Transverse colon (tissue), 4 donors: ENCODE results near the gene ATP1A3. TPM values are rescaled to one million over a fixed set of nuclear protein-coding genes. Genes with fewer than 3 reads are reported as not detected.

Experiments
- DNase-seq: peaks from one replicate; pipeline ENCODE4 v3.0.0-alpha.2; 2019
- H3K27ac ChIP-seq, 4 donors: fragments of 200-600 bp; sonication (generic); 2 replicates each; pipeline ENCODE4 v1.5.1; 2016 to 2018; ENCODE audit warnings: inconsistent platforms in 4 of 4
- H3K27me3 ChIP-seq: fragments of 200-600 bp; sonication (generic); 2 replicates; pipeline ENCODE4 v1.5.1; 2017; ENCODE audit warnings: inconsistent platforms
- H3K36me3 ChIP-seq, 4 donors: fragments of 200-600 bp; sonication (generic); 2 replicates each; pipeline ENCODE4 v1.5.1; 2017 to 2019; ENCODE audit warnings: inconsistent platforms in 4 of 4
- H3K4me1 ChIP-seq, 4 donors: fragments of 200-600 bp; sonication (generic); 2 replicates each; pipeline ENCODE4 v1.5.1; 2017 to 2020; ENCODE audit warnings: inconsistent platforms in 4 of 4
- H3K4me3 ChIP-seq, 4 donors: fragments of 200-600 bp; sonication (generic); 1 replicate in 1 of 4; 2 replicates in 3 of 4; pipeline versions ENCODE4 v1.5.1 to v1.6.1; 2017 to 2019; ENCODE audit warnings: inconsistent platforms in 4 of 4
- H3K9me3 ChIP-seq, 2 donors: fragments of 200-600 bp; sonication (generic); 2 replicates each; pipeline ENCODE4 v1.5.1; 2017 to 2019; ENCODE audit warnings: inconsistent platforms in 2 of 2
- CTCF ChIP-seq, 5 experiments: fragments of 200-600 bp in 3 of 5; fragments of 450-650 bp in 2 of 5; sonication (generic) in 3 of 5; IDR thresholded peaks; 1 replicate in 2 of 5; 2 replicates in 3 of 5; pipeline ENCODE4 v1.5.1; 2016 to 2017; ENCODE audit warnings: antibody characterized with exemption in 5 of 5, inconsistent platforms in 3 of 5, mild to moderate bottlenecking in 2 of 5, moderate library complexity in 1 of 5
- EP300 ChIP-seq: sonication (generic); formaldehyde crosslinking; IDR thresholded peaks from one replicate; pipeline ENCODE4 v1.6.1; 2017; ENCODE audit warnings: antibody characterized with exemption, low read depth
- POLR2A ChIP-seq: fragments of 450-650 bp; IDR thresholded peaks from one replicate; pipeline ENCODE4 v1.6.1; 2016; ENCODE audit warnings: antibody characterized with exemption, mild to moderate bottlenecking, moderate library complexity
- POLR2AphosphoS5 ChIP-seq, 3 donors: sonication (generic); formaldehyde crosslinking; IDR thresholded peaks; one replicate each; pipeline ENCODE4 v1.6.1; 2016; ENCODE audit warnings: antibody characterized with exemption in 3 of 3
- WGBS, 2 donors: methylation state at CpG; one replicate each; pipeline ENCODE4 v1.1.5; 2018; ENCODE audit warnings: low coverage in 1 of 2; 5-methylcytosine and 5-hydroxymethylcytosine counted together
- in situ Hi-C, 4 donors: fragments of 200-750 bp; cut with MboI; loops; one replicate each; pipeline versions ENCODE4 v1.15.0 to v1.15.1; 2017; ENCODE audit warnings: low sequenced_read_pairs in 3 of 4, low pct_ligation_motif_present in 1 of 4, low pct_unique_long_range_greater_than_20kb in 1 of 4
- intact Hi-C: fragments of 100-400 bp; cut with DNase I; formaldehyde crosslinking; loops from one replicate; pipeline ENCODE4 v1.15.1; 2023; ENCODE audit warnings: low total_unique reads
- total RNA-seq, 4 donors: library from RNA; depleted of rRNA; stranded (reverse); fragments of >200 nt; gene quantifications; one replicate each; pipeline ENCODE4 v1.1.0, GENCODE V29; 2016

ATP1A3 gene
- total RNA-seq, 4 donors from 2014 or later: 0.20 to 1.1 (median 1.1) TPM; not detected in 1

- Histone ChIP-seq H3K4me1 (peaks cover 10 to 31% (median 16%) of the 10 kb centered on the region in 4 donors), H3K36me3 (no peaks in the 10 kb centered on the region), H3K4me3 (peak overlapping the region in 3 of 4 donors; percentile 9 to 37 (median 20)), H3K9me3 (no peaks in the 10 kb centered on the region), H3K27me3 (no peaks in the 10 kb centered on the region), H3K27ac (peak overlapping the region; percentile 95 to 97 (median 97))
- peak; percentile 50 for DNase-seq
- in situ Hi-C loops: loop anchor here in 1 of 4 donors (10.0 kb wide), 1 partner anchor 82 kb away; the partner anchor contains the start of gene CD79A
- WGBS, 2 donors: 64% methylated on average over 13 of the region's 13 CpGs; no CpG with 5 or more reads in 1 of the 2 donors
- no peak for TF ChIP-seq POLR2AphosphoS5 (IDR thresholded peaks at IDR 0.05)
- TF ChIP-seq CTCF (IDR thresholded peaks at IDR 0.05): no peak
- no peak for TF ChIP-seq EP300
- no peak for TF ChIP-seq POLR2A
- intact Hi-C loops: loop anchor here (5.0 kb wide), 1 partner anchor 84 kb away; no protein-coding TSS in a partner anchor
Observed at GRCh38 chr19:41956621-41957020, 37.4 kb downstream of the ATP1A3 start.

GRCh38 chr19:41955521-41955920, 38.5 kb downstream of the ATP1A3 start:
- whole genome bisulfite sequencing, 2 donors: 47 to 64% methylated on average over 4 to 7 of the region's 7 CpGs
- no peak for DNase-seq
- Histone ChIP-seq H3K27me3 (no peaks in the 10 kb centered on the region), H3K9me3 (no peaks in the 10 kb centered on the region), H3K4me1 (peaks cover 10 to 31% (median 18%) of the 10 kb centered on the region in 4 donors), H3K4me3 (no peak overlapping the region), H3K36me3 (no peaks in the 10 kb centered on the region), H3K27ac (peak overlapping the region in 2 of 4 donors; percentile 95 to 97)
- intact Hi-C loops: loop anchor here (5.0 kb wide), 1 partner anchor 83 kb away; no protein-coding TSS in a partner anchor
- in situ Hi-C loops: loop anchor here in 1 of 4 donors (10.0 kb wide), 1 partner anchor 81 kb away; the partner anchor contains the start of gene CD79A
- TF ChIP-seq CTCF (IDR thresholded peaks at IDR 0.05) (no peak), POLR2A (no peak), EP300 (no peak), POLR2AphosphoS5 (IDR thresholded peaks at IDR 0.05) (no peak)

- intact Hi-C loops: no loop called here
- Histone ChIP-seq H3K4me3 (no peak overlapping the region), H3K36me3 (no peaks in the 10 kb centered on the region), H3K4me1 (peaks cover 0 to 10% (median 5%) of the 10 kb centered on the region in 4 donors), H3K27me3 (no peaks in the 10 kb centered on the region), H3K27ac (no peak overlapping the region), H3K9me3 (no peaks in the 10 kb centered on the region)
- WGBS, 2 donors: 5 to 6% methylated on average over 5 to 9 of the region's 12 CpGs
- in situ Hi-C loops: loop anchor here in 2 of 4 donors (5.0 to 10.0 kb wide), 2 partner anchors 77 to 79 kb away; partner anchors contain the start of gene CD79A (in 1 of the 2)
- peak; percentile 89 for DNase-seq
- peak; percentile 96 to 100 (median 99) for TF ChIP-seq CTCF (IDR thresholded peaks at IDR 0.05)
- TF ChIP-seq POLR2A: no peak
Observed at GRCh38 chr19:41951686-41952172, 42.3 kb downstream of the ATP1A3 start.

GRCh38 chr19:41947091-41947490, 46.9 kb downstream of the ATP1A3 start:
- Histone ChIP-seq H3K9me3 (no peaks in the 10 kb centered on the region), H3K4me1 (peaks cover 0 to 10% (median 3%) of the 10 kb centered on the region in 4 donors), H3K4me3 (no peak overlapping the region), H3K27ac (no peak overlapping the region), H3K36me3 (no peaks in the 10 kb centered on the region), H3K27me3 (no peaks in the 10 kb centered on the region)
- in situ Hi-C loops (loop anchor here in 1 of 4 donors (5.0 kb wide), 1 partner anchor 75 kb away; no protein-coding TSS in a partner anchor), intact Hi-C loops (no loop called here)
- whole genome bisulfite sequencing, 2 donors: 83 to 93% methylated on average over 1 to 3 of the region's 3 CpGs
- TF ChIP-seq POLR2AphosphoS5 (IDR thresholded peaks at IDR 0.05): no peak
- no peak for TF ChIP-seq CTCF (IDR thresholded peaks at IDR 0.05)
- no peak for TF ChIP-seq POLR2A
- TF ChIP-seq EP300: no peak
- no peak for DNase-seq
